GM21723 (cell line): ENCODE results near the gene ELF2.
A peak's percentile ranks its signal among the peaks of the same experiment; 100 is the strongest.
"Not testable (repeated sequence)": the region's sequence is repeated elsewhere in the genome, so short reads cannot be mapped to it uniquely, and the experiment has no call there.

Experiments
- ATAC-seq: cut with Tn5 transposase; IDR thresholded peaks from one replicate; pipeline ENCODE4 v1.9.1; 2021; ENCODE audit warnings: mild to moderate bottlenecking, moderate library complexity; ENCODE audit not compliant: unreplicated experiment

ELF2 gene

GRCh38 chr4:139024686-139025085 is 152.3 kb downstream of the ELF2 start:
- no peak for ATAC-seq

- no peak for ATAC-seq
Observed at GRCh38 chr4:139022835-139023234, 154.2 kb downstream of the ELF2 start.

GRCh38 chr4:139021071-139021470 is 155.9 kb downstream of the ELF2 start:
- ATAC-seq = not testable (repeated sequence)

- ATAC-seq = no peak
Observed at GRCh38 chr4:139020384-139020783, 156.6 kb downstream of the ELF2 start.

GRCh38 chr4:139018971-139019758 is 157.9 kb downstream of the ELF2 start:
- ATAC-seq = no peak

GRCh38 chr4:139018501-139018900 is 158.5 kb downstream of the ELF2 start:
- ATAC-seq = no peak

GRCh38 chr4:139017861-139018260 is 159.2 kb downstream of the ELF2 start:
- no peak for ATAC-seq

GRCh38 chr4:139015948-139016471 is 161.0 kb downstream of the ELF2 start:
- ATAC-seq = peak; percentile 43

GRCh38 chr4:139015269-139015947 is 161.6 kb downstream of the ELF2 start, which contains the start of gene NOCT:
NOCT (plus strand) TSS chr4:139015781; CDS start chr4:139015982, 201 bp downstream.
- ATAC-seq = peak; percentile 94

- peak; percentile 5 for ATAC-seq
Observed at GRCh38 chr4:139014371-139015268, 162.4 kb downstream of the ELF2 start.

GRCh38 chr4:139011225-139011950 is 165.6 kb downstream of the ELF2 start:
- ATAC-seq = no peak

- ATAC-seq = no peak
Observed at GRCh38 chr4:139009702-139010101, 167.3 kb downstream of the ELF2 start.

GRCh38 chr4:139008278-139008677 is 168.7 kb downstream of the ELF2 start:
- ATAC-seq = not testable (repeated sequence)

GRCh38 chr4:139007640-139008039 is 169.4 kb downstream of the ELF2 start:
- no peak for ATAC-seq
